Natural killer cell treated with Interleukin-12 subunit alpha and Interleukin-12 subunit beta and Interleukin-15 and Interleukin-18, amount 100 ng/mL, for 72 hours (primary cell): Measurements from ENCODE around the gene KIF21B. TPM values are rescaled to one million over a fixed set of nuclear protein-coding genes. Genes with fewer than 3 reads are reported as not detected.
A peak's percentile ranks its signal among the peaks of the same experiment; 100 is the strongest.

Experiments used
- ATAC-seq, 2 donors: fragments of 150-1000 bp; cut with Tn5 transposase in 1 of 2; sonication (Bioruptor Pico), chemical (Tn5 transposase) in 1 of 2; 2 replicates each; pipeline ENCODE4 v1.10.0; 2021
- DNase-seq: peaks from one replicate; pipeline ENCODE4 v3.0.0; 2022; ENCODE audit warnings: low spot score
- H3K27ac Mint-ChIP-seq, 2 donors: 1 replicate in 1 of 2; 2 replicates in 1 of 2; pipeline ENCODE4 v1.8.0; 2022; ENCODE audit warnings: mixed read lengths in 2 of 2, mild to moderate bottlenecking in 1 of 2, moderate library complexity in 1 of 2
- H3K27me3 Mint-ChIP-seq, 2 donors: 1 replicate in 1 of 2; 2 replicates in 1 of 2; pipeline ENCODE4 v1.8.0; 2022; ENCODE audit warnings: mixed read lengths in 2 of 2
- H3K36me3 Mint-ChIP-seq: one replicate; pipeline ENCODE4 v1.8.0; 2022; ENCODE audit warnings: mixed read lengths
- H3K4me1 Mint-ChIP-seq, 2 donors: 1 replicate in 1 of 2; 2 replicates in 1 of 2; pipeline ENCODE4 v1.8.0; 2022; ENCODE audit warnings: low read depth in 2 of 2, mixed read lengths in 2 of 2, mild to moderate bottlenecking in 1 of 2
- H3K4me3 Mint-ChIP-seq: one replicate; pipeline ENCODE4 v1.8.0; 2022; ENCODE audit warnings: mixed read lengths
- H3K9me3 Mint-ChIP-seq: 2 replicates; pipeline ENCODE4 v1.8.0; 2022; ENCODE audit warnings: mixed read lengths
- total RNA-seq, 2 donors: library from RNA; stranded (reverse); gene quantifications; one replicate each; pipeline ENCODE4 v1.2.3, GENCODE V29; 2022

The KIF21B gene
- total RNA-seq, 2 donors from 2014 or later = 71.1 to 93.3 TPM

DNA sequence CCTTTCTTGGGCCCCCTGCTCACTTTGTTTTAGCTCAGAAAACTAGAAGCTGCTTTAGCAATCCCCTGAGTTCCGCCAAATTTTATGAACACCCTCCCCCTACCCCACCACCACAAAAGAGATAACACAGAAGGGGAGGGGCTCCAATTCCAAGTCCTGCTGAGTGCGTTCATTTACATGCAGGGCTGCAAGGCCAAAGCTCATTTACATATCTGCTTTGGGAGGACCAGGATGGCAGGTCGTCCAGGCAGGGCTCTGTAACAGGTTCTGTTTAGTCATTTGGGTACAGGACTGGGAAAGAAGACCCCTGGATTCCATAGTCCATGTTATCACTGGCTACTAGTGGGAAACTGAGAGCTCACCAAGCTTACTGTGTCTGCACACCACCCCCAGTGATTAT, 35.9 kb upstream of the KIF21B start:
- no peaks in the 10 kb centered on the region for H3K36me3 Mint-ChIP-seq
- H3K27me3 Mint-ChIP-seq = peaks cover 5 to 6% of the 10 kb centered on the region in 2 donors
- H3K9me3 Mint-ChIP-seq = no peaks in the 10 kb centered on the region
- no peak for ATAC-seq
- H3K4me1 Mint-ChIP-seq = peaks cover 0 to 17% of the 10 kb centered on the region in 2 donors
- H3K4me3 Mint-ChIP-seq = no peak overlapping the region
- DNase-seq = no peak
- no peak overlapping the region for H3K27ac Mint-ChIP-seq

DNA sequence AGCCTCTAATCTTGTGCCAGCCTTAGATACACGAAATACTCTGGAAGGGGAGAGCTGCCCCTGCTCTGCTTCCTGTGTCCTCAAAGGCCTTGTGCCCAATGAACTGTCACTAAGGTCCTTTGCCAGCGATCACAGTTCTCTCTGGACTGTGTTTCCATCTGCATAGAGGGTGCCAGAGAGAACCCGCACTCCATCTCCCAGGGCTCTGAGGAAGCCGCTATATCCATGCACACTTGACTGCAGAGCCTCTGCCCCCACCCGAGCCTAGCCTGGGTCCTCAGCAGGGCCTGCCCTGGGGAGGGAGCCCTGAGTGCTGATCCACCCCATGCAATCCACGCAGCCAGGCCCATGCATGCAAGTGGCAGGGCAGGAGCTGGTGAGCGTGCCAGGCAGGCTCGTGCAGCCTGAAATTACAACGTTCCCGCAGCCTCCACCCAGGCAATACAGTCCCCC, 30.6 kb upstream of the KIF21B start:
- H3K27me3 Mint-ChIP-seq = peaks cover 3 to 6% of the 10 kb centered on the region in 2 donors
- no peak overlapping the region for H3K27ac Mint-ChIP-seq
- H3K4me3 Mint-ChIP-seq = no peak overlapping the region
- no peak for DNase-seq
- ATAC-seq = no peak
- no peaks in the 10 kb centered on the region for H3K36me3 Mint-ChIP-seq
- no peaks in the 10 kb centered on the region for H3K9me3 Mint-ChIP-seq
- peaks cover 0 to 17% of the 10 kb centered on the region in 2 donors for H3K4me1 Mint-ChIP-seq

DNA sequence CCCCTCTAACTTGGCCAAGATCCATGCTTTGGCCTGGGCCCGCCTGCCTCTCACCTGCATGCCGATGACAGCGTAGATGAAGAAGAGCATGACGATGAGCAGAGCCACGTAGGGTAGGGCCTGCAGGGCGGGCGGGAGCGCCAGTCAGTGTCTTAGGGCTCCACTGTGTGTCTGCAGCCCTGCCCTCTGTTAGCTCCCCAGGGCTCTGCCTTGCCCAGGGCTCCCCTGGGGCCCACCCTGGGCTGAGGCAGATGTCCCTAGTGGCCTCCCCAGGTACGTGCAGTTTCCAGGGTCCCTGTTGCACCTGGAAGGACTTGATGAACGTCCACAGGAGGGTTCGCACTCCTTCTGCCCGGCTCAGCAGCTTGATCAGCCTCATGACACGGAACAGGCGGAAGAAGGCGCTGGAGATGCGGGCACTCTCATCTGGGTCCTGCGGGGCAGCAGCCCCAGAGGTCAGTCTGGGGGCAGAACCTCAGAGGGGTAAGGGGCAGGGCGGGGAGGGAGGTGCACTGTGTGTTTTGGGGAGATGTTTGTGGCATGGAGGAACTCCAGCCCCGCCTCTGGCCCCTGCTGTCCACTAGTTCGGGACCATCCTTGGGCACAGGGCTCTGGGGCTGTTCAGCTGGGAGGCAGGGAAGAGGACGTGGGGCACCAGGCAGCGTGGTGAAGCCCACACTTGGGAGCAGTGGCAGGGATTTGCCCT, 29.8 kb upstream of the KIF21B start:
- Mint-ChIP-seq H3K4me3 (no peak overlapping the region), H3K9me3 (no peaks in the 10 kb centered on the region), H3K36me3 (no peaks in the 10 kb centered on the region), H3K27me3 (peaks cover 3 to 6% of the 10 kb centered on the region in 2 donors), H3K4me1 (peaks cover 0 to 17% of the 10 kb centered on the region in 2 donors), H3K27ac (no peak overlapping the region)
- DNase-seq (no peak), ATAC-seq (no peak)

DNA sequence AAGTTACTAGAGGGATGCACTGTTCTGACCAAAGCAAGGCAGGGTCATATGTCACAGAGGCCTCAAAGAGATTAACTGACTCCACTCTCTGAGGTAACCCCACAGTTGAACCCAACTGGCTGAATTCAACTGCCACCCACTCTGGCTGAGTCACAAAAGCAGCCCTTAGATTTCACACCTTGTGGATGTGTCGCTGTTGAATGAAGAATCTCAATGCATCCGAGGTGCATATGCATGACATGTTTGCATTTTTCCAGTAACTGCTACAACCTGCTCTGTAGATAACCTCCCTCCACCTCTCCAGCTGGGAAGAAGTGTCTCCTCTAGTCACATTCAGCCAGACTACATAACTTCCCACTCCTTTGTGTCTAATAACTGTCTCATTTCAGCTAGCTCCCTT, 27.9 kb upstream of the KIF21B start:
- peak; percentile 31 to 63 for ATAC-seq

DNA sequence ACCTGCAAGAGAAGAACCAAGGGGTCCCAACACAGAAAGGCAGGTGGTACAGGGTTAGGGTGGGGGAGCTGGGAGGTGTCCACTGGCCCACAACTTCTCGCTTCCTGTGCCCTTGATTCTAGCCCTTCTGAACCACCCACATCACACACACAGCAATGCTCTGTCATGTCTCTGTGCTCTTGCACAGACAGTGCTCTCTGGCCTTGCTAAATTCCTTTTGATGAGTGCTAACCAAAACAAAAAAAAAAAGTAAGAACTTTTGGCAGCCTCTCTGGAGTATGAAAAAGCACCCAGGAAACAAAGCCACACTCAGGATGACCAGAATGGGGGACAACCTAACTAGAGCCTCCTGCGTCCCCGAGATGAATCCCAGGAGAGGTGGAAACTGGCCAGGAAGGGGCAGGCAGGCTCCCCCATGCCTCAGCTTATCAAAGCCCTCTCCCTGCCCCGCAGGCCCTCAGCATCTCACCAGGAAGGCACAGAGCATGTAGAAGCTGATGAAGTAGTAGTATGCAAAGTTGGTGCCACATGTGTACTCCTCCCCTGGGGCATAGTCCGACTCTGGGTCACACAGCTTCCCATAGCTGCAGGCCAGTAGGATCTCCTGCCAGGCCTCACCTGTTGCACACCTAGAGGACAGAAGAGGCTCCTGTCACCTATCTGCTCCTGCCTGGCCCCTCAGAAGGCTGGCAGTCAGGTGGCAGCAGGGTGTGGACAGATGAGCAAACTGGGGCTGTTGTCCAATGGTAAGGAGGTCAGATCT, 27.2 kb upstream of the KIF21B start:
- no peaks in the 10 kb centered on the region for H3K4me1 Mint-ChIP-seq
- H3K27ac Mint-ChIP-seq = no peak overlapping the region
- no peaks in the 10 kb centered on the region for H3K36me3 Mint-ChIP-seq
- DNase-seq (no peak), ATAC-seq (no peak)
- no peaks in the 10 kb centered on the region for H3K27me3 Mint-ChIP-seq
- H3K9me3 Mint-ChIP-seq = no peaks in the 10 kb centered on the region
- H3K4me3 Mint-ChIP-seq = no peak overlapping the region

More for the DNA sequence above, 27.9 kb upstream of the KIF21B start:
- Mint-ChIP-seq H3K4me1 (peaks cover 0 to under 1% of the 10 kb centered on the region in 2 donors), H3K36me3 (no peaks in the 10 kb centered on the region), H3K27ac (no peak overlapping the region), H3K4me3 (no peak overlapping the region), H3K9me3 (no peaks in the 10 kb centered on the region), H3K27me3 (no peaks in the 10 kb centered on the region)
- DNase-seq = no peak

DNA sequence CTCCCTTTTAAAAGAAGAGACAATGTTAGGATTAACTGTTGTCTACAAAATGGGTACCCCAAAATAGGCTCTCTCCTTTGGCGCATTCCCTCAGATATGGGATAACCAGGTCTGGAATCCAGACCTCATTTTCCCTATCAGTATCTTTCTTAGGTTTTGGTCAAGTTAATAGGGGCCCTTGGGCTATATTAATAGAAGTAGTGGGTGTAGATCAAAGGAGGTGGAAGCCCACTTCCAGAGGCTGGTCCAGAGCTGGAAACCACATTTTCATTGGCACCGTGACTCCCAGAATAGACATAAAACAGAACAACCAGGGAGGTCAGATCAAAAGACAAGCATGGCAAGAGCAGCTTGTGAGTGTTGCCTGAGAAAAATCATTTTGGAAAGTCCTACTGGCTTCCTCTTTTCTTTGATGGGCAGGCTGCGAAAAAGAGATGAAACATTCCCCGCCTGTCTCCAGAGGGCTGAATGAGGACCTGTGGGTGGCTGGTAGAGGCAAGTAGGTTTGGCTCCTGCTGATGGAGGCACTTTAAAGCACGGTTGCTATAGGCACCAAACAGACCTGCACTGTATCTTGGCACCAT, 25.8 kb upstream of the KIF21B start:
- DNase-seq (no peak), ATAC-seq (no peak)
- no peak overlapping the region for H3K27ac Mint-ChIP-seq
- no peaks in the 10 kb centered on the region for H3K36me3 Mint-ChIP-seq
- no peaks in the 10 kb centered on the region for H3K4me1 Mint-ChIP-seq
- no peaks in the 10 kb centered on the region for H3K9me3 Mint-ChIP-seq
- no peak overlapping the region for H3K4me3 Mint-ChIP-seq
- H3K27me3 Mint-ChIP-seq = no peaks in the 10 kb centered on the region

DNA sequence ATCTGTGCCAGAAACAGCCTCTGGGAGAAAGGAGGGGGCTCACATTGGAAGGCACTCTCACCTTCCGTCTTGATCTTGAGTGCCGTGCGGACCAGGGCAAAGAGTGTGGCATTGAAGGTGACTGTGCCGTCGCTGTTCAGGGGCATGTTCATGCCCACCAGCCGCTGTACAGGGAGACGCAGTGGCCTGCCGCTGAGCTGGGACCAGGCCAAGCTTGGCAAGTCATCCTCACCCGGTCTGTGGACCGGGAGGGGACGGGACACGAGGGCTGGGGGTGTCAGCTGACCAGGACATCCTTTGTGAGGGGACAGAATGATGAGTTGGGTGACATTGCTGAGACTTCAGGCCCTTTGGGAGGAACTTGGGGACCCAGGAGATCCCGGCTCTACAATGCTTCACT, 25.0 kb upstream of the KIF21B start:
- Mint-ChIP-seq H3K36me3 (no peaks in the 10 kb centered on the region), H3K27me3 (no peaks in the 10 kb centered on the region), H3K4me3 (no peak overlapping the region), H3K27ac (no peak overlapping the region), H3K9me3 (no peaks in the 10 kb centered on the region), H3K4me1 (no peaks in the 10 kb centered on the region)
- DNase-seq = no peak
- no peak for ATAC-seq

DNA sequence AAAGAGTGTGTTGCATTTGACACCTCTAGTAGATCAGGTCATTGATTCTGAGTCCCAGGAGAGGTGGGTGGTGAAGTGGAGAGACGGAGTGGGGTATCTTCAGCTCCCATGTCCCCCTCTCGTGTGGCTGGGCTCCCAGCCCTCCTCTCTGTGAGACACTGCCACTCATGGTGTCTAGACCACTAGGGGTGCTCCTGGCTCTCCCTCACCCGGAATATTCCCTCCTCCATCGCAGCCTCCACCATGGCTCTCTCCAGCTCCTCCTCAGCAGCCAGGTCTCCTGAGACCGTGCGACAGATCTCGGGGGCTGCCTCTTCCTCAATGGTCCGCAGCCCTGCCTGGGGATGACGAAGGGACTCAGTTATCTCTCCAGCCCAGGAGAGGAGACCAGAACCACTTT, 20.6 kb upstream of the KIF21B start:
- Mint-ChIP-seq H3K4me3 (no peak overlapping the region), H3K9me3 (no peaks in the 10 kb centered on the region), H3K27me3 (no peaks in the 10 kb centered on the region), H3K4me1 (peaks cover 0 to 4% of the 10 kb centered on the region in 2 donors), H3K27ac (no peak overlapping the region), H3K36me3 (no peaks in the 10 kb centered on the region)
- no peak for ATAC-seq
- no peak for DNase-seq

DNA sequence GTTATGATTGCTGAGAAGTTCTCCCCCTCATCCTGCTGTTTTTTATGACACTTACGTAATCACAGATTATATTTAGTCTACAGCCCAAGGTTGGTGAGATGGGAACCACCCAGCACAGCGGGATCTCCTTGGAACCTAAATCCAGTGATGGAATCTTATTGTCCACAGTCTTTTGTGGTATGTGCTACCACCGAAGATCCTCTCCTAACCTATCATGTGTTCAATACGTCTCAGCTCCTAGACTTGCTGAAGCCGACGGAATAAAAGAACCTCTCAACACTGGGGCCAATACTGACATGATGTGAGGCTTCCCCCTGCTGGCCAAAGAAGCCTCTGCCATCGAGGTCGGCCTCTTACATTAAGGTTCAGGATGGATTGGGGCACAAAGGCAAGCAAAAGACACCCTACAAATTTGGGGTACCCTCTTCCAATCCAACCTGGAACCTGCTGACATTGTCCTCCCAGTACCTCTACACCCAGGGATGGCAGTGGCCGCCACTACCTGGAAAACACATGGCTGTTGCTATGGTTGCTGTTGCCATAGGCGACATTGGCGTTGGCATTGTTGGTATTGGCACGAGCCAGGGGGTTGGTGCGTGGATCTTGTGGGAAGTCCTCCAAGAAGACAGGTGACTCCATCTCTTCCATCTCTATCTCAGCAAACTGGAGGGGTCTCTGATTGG, 19.4 kb upstream of the KIF21B start:
- Mint-ChIP-seq H3K4me3 (no peak overlapping the region), H3K27ac (no peak overlapping the region), H3K4me1 (peaks cover 0 to 4% of the 10 kb centered on the region in 2 donors), H3K36me3 (no peaks in the 10 kb centered on the region), H3K9me3 (no peaks in the 10 kb centered on the region), H3K27me3 (no peaks in the 10 kb centered on the region)
- DNase-seq = no peak
- ATAC-seq = peak; percentile 74 to 78

DNA sequence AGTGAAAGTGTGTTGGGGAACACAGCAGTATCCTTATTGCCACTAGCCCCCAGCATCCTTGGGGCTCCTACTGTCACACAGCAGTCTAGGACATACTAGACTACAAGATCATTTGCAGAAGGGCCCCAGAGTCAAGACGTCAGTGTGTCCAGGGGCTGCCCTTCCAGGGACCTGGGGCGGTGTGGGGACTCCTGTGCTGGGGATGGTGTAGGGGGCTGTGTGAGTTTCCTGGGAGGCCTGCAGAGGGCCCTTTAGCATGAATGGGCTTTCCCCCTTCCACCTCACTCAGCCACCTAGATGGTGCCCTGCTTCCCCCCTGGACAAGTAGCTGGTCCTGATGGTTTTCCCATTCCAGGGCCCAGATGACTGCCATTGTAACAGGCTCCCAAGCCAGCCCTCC, 17.5 kb upstream of the KIF21B start:
- H3K27ac Mint-ChIP-seq = no peak overlapping the region
- peaks cover 0 to 4% of the 10 kb centered on the region in 2 donors for H3K4me1 Mint-ChIP-seq
- no peak for ATAC-seq

DNA sequence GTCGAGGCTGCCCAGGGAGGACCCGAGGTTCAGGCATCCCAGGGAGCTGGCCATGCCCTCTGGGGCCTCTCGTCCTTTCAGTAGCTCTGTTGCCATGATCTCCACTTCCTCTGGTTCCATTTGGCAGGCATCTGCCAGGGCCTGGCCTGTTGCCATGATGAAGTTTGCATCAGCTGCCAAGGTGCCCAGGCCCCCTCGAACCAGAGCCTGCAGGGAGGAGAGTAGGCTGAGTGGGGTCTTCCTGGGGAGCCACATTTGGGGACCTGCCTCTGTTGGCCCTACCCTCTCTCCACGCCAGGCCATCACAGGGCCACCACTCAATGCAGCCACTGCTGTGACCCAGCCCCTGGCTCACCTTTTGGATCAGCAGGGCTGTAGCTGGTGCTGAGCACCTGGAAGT, 16.4 kb upstream of the KIF21B start:
- Mint-ChIP-seq H3K4me3 (no peak overlapping the region), H3K9me3 (no peaks in the 10 kb centered on the region), H3K36me3 (no peaks in the 10 kb centered on the region), H3K27ac (no peak overlapping the region), H3K27me3 (no peaks in the 10 kb centered on the region), H3K4me1 (peaks cover 0 to 4% of the 10 kb centered on the region in 2 donors)
- ATAC-seq = no peak
- DNase-seq = no peak

More for the DNA sequence above, 17.5 kb upstream of the KIF21B start:
- H3K9me3 Mint-ChIP-seq = no peaks in the 10 kb centered on the region
- no peak overlapping the region for H3K4me3 Mint-ChIP-seq
- no peaks in the 10 kb centered on the region for H3K27me3 Mint-ChIP-seq
- no peak for DNase-seq
- H3K36me3 Mint-ChIP-seq = no peaks in the 10 kb centered on the region

DNA sequence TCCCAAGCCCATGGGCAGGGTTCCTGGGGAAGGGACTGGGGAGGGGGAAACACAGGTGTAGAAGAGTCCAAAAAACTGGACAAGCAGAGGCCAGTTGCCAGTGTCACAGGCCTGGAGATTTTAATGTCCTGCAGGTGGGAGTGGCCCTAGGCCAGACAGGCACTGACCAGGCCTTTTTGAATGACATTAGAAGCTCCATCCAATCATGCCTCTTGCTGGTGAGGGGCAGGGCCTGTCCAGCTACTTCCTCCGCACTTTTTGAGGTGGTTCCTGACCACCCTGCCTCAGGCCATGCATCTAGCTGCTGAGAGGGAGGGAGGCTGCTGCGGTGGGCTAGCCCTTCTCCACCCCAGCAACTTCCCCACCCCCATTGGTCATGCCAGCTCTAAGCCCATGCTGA, 15.9 kb upstream of the KIF21B start:
- H3K4me1 Mint-ChIP-seq = peaks cover 0 to 4% of the 10 kb centered on the region in 2 donors
- no peaks in the 10 kb centered on the region for H3K27me3 Mint-ChIP-seq
- no peaks in the 10 kb centered on the region for H3K9me3 Mint-ChIP-seq
- no peak for ATAC-seq
- H3K4me3 Mint-ChIP-seq = no peak overlapping the region
- no peaks in the 10 kb centered on the region for H3K36me3 Mint-ChIP-seq
- no peak for DNase-seq
- no peak overlapping the region for H3K27ac Mint-ChIP-seq

DNA sequence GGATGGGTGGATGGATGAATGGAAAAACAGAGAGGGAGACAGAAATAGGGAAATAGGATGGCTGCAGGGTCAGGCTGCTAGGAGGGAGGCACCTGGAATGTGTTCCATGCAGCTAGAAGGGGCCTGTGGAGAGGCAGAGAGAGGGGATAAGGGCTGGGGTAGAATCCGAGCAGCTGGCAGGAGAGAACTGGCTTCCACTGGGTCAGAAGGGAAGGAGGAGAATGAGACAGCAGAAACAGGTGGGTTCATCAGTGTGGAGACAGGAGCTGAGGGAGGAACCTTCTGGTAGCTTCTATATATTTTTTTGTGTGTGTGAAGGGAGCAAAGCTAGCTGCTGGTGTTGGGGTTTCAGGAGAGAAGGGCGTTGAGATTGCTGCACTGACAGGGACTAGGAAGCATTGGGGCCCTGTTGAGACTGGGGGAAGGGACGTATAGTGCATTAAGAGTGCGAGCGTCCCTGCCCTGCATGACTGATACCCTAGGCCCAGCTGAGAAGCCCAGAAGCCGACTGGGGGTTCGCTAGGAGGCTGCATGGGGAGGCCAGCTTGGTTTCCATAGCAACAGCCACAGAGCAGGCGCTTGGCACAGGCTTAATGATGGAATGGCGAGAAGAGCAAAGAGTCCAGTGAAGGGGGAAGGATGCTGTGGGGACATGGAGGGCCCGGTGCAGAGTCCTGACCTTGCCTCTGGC, 14.8 kb upstream of the KIF21B start:
- Mint-ChIP-seq H3K27me3 (no peaks in the 10 kb centered on the region), H3K9me3 (no peaks in the 10 kb centered on the region), H3K36me3 (no peaks in the 10 kb centered on the region), H3K4me1 (peaks cover 0 to 4% of the 10 kb centered on the region in 2 donors), H3K4me3 (no peak overlapping the region), H3K27ac (no peak overlapping the region)
- DNase-seq (no peak), ATAC-seq (no peak)
